A549 (cell line): ENCODE results near the gene MFN1. TPM values are rescaled to one million over a fixed set of nuclear protein-coding genes. Genes with fewer than 3 reads are reported as not detected.

Experiments used
- ATAC-seq, 2 experiments: fragments of 200-7000 bp in 1 of 2; fragments of >200 bp in 1 of 2; cut with Nextera tagmentation in 1 of 2; cut with Tn5 transposase in 1 of 2; 3 replicates each; pipeline versions ENCODE4 v1.8.0 to v1.9.1; 2018 to 2020; ENCODE audit warnings: mild to moderate bottlenecking in 1 of 2, moderate library complexity in 1 of 2
- CTCF ChIA-PET: fragments of 300-600 bp; sonication (Branson Sonifier 250); formaldehyde crosslinking; extraction: SDS; loops from one replicate; lab custom pipeline; 2021; ENCODE audit warnings: antibody characterized with exemption, inconsistent platforms; lab: Yijun Ruan, JAX
- POLR2A ChIA-PET: fragments of 350-600 bp; formaldehyde crosslinking; extraction: SDS; loops from one replicate; lab custom pipeline; 2021; ENCODE audit warnings: antibody characterized with exemption, inconsistent platforms; lab: Yijun Ruan, JAX
- DNase-seq, 2 experiments: peaks; one replicate each; pipeline versions ENCODE4 v3.0.0 to v3.0.0-alpha.2; 2011 to 2016; ENCODE audit warnings: low read depth in 1 of 2, low spot score in 1 of 2
- FAIRE-seq: peaks from 2 replicates; lab custom pipeline; 2011; peaks lifted over from hg19 to GRCh38; lab: Jason Lieb, UNC
- H3K27ac ChIP-seq, 2 experiments: fragments of >200 bp; sonication (Bioruptor Twin); formaldehyde crosslinking; 3 replicates each; pipeline ENCODE4 v1.5.1; 2016 to 2017
- H3K4me1 ChIP-seq: fragments of >200 bp; sonication (Bioruptor Twin); formaldehyde crosslinking; 3 replicates; pipeline ENCODE4 v1.6.1; 2016
- H3K4me2 ChIP-seq: fragments of >200 bp; sonication (Bioruptor Twin); formaldehyde crosslinking; 3 replicates; pipeline ENCODE4 v1.6.1; 2016
- H3K4me3 ChIP-seq: fragments of >200 bp; sonication (Bioruptor Twin); formaldehyde crosslinking; 3 replicates; pipeline ENCODE4 v1.5.1; 2016
- H3K9me3 ChIP-seq: fragments of >200 bp; sonication (Bioruptor Twin); formaldehyde crosslinking; 3 replicates; pipeline ENCODE4 v1.6.1; 2016
- BCL3 ChIP-seq: fragments of >200 bp; sonication (Bioruptor Twin); formaldehyde crosslinking; IDR thresholded peaks from 3 replicates; pipeline ENCODE4 v1.6.1; 2016
- CTCF ChIP-seq: fragments of >200 bp; sonication (Bioruptor Twin); formaldehyde crosslinking; IDR thresholded peaks from 3 replicates; pipeline ENCODE4 v1.5.1; 2016
- FOSL2 ChIP-seq, 2 experiments: fragments of 450-650 bp in 1 of 2; fragments of >200 bp in 1 of 2; sonication (Bioruptor Twin) in 1 of 2; formaldehyde crosslinking; IDR thresholded peaks; 2 replicates each; pipeline versions ENCODE4 v1.5.0 to v1.6.1; 2016 to 2020; ENCODE audit warnings: mild to moderate bottlenecking in 1 of 2, moderate library complexity in 1 of 2
- HOXB13 ChIP-seq: fragments of 250-450 bp; sonication (Bioruptor Pico); IDR thresholded peaks from 2 replicates; pipeline ENCODE4 v1.5.0; 2020; ENCODE audit warnings: low read depth, mild to moderate bottlenecking, moderate library complexity
- HOXB5 ChIP-seq: fragments of 250-450 bp; sonication (Bioruptor Pico); IDR thresholded peaks from 2 replicates; pipeline ENCODE4 v1.5.0; 2020; ENCODE audit warnings: mild to moderate bottlenecking, moderate library complexity
- JUNB ChIP-seq: fragments of >200 bp; sonication (Bioruptor Twin); formaldehyde crosslinking; IDR thresholded peaks from 2 replicates; pipeline ENCODE4 v1.6.1; 2016
- MAFK ChIP-seq: fragments of 450-650 bp; IDR thresholded peaks from 2 replicates; pipeline ENCODE4 v1.6.1; 2014; ENCODE audit not compliant: partially characterized antibody
- MAZ ChIP-seq: fragments of 150-350 bp; IDR thresholded peaks from 2 replicates; pipeline ENCODE4 v1.6.1; 2014; ENCODE audit warnings: antibody characterized with exemption, low read depth, low read length, borderline replicate concordance
- PHF8 ChIP-seq: fragments of 200-600 bp; sonication (generic); IDR thresholded peaks from 2 replicates; pipeline ENCODE4 v1.6.1; 2016; ENCODE audit warnings: low read depth, mild to moderate bottlenecking, antibody characterized with exemption, moderate library complexity, borderline replicate concordance
- RAD21 ChIP-seq, 2 experiments: fragments of >200 bp in 1 of 2; sonication (Bioruptor Twin) in 1 of 2; formaldehyde crosslinking in 1 of 2; IDR thresholded peaks in 1 of 2; conservative IDR thresholded peaks in 1 of 2; 2 replicates in 1 of 2; 3 replicates in 1 of 2; pipeline ENCODE4 v1.6.1; 2012 to 2018; ENCODE audit warnings: inconsistent platforms in 1 of 2
- RARB ChIP-seq: fragments of 250-450 bp; sonication (Bioruptor Pico); IDR thresholded peaks from 2 replicates; pipeline ENCODE4 v1.8.0; 2021; ENCODE audit warnings: mild to moderate bottlenecking, moderate library complexity
- SREBF2 ChIP-seq: fragments of 450-650 bp; IDR thresholded peaks from 2 replicates; pipeline ENCODE4 v1.6.1; 2014; ENCODE audit warnings: mild to moderate bottlenecking, moderate library complexity
- TFCP2L1 ChIP-seq: fragments of 250-450 bp; sonication (Bioruptor Pico); IDR thresholded peaks from 2 replicates; pipeline ENCODE4 v1.5.0; 2021; ENCODE audit warnings: mild to moderate bottlenecking
- ZFP36 ChIP-seq: fragments of 450-650 bp; IDR thresholded peaks from 2 replicates; pipeline ENCODE4 v1.6.1; 2014; ENCODE audit warnings: borderline replicate concordance; ENCODE audit not compliant: partially characterized antibody
- WGBS: methylation state at CpG from one replicate; pipeline ENCODE4 v1.1.6; 2017; ENCODE audit errors: missing lambda C conversion rate; 5-methylcytosine and 5-hydroxymethylcytosine counted together
- polyA plus RNA-seq, 4 experiments: library from polyadenylated mRNA; depleted of rRNA in 3 of 4; stranded (reverse); fragments of >200 nt; fragmentation: RNase III in 1 of 4; extraction: RNeasy Plus Mini Kit Qiagen cat#74134 plus additional on column Dnase treatment in 1 of 4; gene quantifications; 2 replicates in 3 of 4; 3 replicates in 1 of 4; pipeline ENCODE4 v1.2.3, GENCODE V29; 2011 to 2017
- TF ChIP-seq, protein P1 (sequence below): fragments of 150-350 bp; IDR thresholded peaks from 2 replicates; pipeline ENCODE4 v1.6.1; 2014; ENCODE audit warnings: low read depth, mild to moderate bottlenecking, low read length
- TF ChIP-seq, protein P2 (sequence below): fragments of 250-450 bp; sonication (Bioruptor Pico); IDR thresholded peaks from 2 replicates; pipeline ENCODE4 v1.5.0; 2020; ENCODE audit warnings: low read depth, mild to moderate bottlenecking, moderate library complexity
- TF ChIP-seq, protein P3 (sequence below): IDR thresholded peaks from 2 replicates; pipeline ENCODE4 v1.6.1; 2012
- TF ChIP-seq, protein P4 (sequence below): IDR thresholded peaks from 2 replicates; pipeline ENCODE4 v1.6.1; 2012

MFN1 gene
- polyA plus RNA-seq, 2 of the 4 experiments (the other 2 are of a cell fraction): 21.9 to 51.2 TPM

GRCh38 chr3:179333084-179333483, 14.4 kb upstream of the MFN1 start:
- Histone ChIP-seq H3K9me3 (no peaks in the 10 kb centered on the region), H3K4me1 (no peaks in the 10 kb centered on the region), H3K4me2 (no peak overlapping the region)
- no peak for ATAC-seq
- CTCF ChIA-PET: no interaction called here
- FAIRE-seq: no peak
- DNase-seq: no peak
- POLR2A ChIA-PET: no interaction called here
- peak; percentile 49 for TF ChIP-seq MAFK
- no peak for TF ChIP-seq HOXB13
- TF ChIP-seq, all 56 proteins: peak for 1
- 97% methylated on average over 2 of the region's 2 CpGs for WGBS
- no peak overlapping the region for H3K27ac ChIP-seq
- no peak overlapping the region for H3K4me3 ChIP-seq

DNA sequence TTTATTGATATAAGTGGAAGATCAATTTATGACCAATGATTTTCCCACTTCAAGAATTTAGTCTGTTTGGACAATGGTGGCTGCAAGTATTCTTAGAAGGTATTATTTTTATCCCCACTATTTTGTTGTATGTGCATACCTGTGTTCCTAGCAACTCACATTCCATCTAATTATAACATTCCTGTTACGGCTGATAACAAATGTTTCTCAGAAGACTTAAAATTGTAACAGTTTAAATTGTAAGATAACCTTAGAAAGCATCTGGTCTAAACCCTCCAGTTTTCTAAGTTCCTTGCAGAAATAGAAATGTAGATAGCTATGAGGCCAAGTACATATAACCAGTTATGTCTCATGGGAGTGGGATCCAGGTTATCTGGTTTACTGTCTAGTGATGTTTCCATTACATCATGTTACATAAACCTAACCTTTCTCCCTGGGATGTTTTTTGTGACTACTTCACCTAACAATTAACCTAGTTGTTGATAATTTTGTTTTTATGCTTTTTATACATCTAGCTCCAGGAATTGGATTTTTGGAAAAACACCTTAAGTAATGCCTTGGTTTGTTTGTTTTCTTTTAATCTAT, 11.1 kb upstream of the MFN1 start:
- WGBS: 88% methylated on average over 1 of the region's 1 CpG
- FAIRE-seq (no peak), DNase-seq (no peak), ATAC-seq (no peak)
- CTCF ChIA-PET: interaction anchor here (0.6 kb wide), 3 partner anchors 9 to 38 kb away, joined by 3 to 6 read pairs (median 4); no protein-coding TSS in a partner anchor
- no peak overlapping the region for H3K4me3 ChIP-seq
- H3K4me1 ChIP-seq: no peaks in the 10 kb centered on the region
- TF ChIP-seq CTCF (no peak), FOSL2 (IDR thresholded peaks at IDR 0.05) (no peak), FOSL2 (CRISPR knock-in tag; IDR thresholded peaks at IDR 0.05) (no peak), HOXB13 (no peak), RAD21 (conservative IDR thresholded peaks at IDR 0.05 in 1 of 2, IDR thresholded peaks at IDR 0.05 in 1 of 2) (no peak), PHF8 (no peak), SREBF2 (no peak), JUNB (no peak), TFCP2L1 (no peak), ZFP36 (no peak), RARB (CRISPR knock-in tag) (no peak), BCL3 (no peak)
- TF ChIP-seq, protein P1, sequence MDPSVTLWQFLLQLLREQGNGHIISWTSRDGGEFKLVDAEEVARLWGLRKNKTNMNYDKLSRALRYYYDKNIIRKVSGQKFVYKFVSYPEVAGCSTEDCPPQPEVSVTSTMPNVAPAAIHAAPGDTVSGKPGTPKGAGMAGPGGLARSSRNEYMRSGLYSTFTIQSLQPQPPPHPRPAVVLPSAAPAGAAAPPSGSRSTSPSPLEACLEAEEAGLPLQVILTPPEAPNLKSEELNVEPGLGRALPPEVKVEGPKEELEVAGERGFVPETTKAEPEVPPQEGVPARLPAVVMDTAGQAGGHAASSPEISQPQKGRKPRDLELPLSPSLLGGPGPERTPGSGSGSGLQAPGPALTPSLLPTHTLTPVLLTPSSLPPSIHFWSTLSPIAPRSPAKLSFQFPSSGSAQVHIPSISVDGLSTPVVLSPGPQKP: no peak
- TF ChIP-seq, protein P2, sequence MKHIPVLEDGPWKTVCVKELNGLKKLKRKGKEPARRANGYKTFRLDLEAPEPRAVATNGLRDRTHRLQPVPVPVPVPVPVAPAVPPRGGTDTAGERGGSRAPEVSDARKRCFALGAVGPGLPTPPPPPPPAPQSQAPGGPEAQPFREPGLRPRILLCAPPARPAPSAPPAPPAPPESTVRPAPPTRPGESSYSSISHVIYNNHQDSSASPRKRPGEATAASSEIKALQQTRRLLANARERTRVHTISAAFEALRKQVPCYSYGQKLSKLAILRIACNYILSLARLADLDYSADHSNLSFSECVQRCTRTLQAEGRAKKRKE (CRISPR knock-in tag): no peak
- H3K27ac ChIP-seq: no peak overlapping the region
- H3K9me3 ChIP-seq: no peaks in the 10 kb centered on the region
- H3K4me2 ChIP-seq: no peak overlapping the region
- POLR2A ChIA-PET: no interaction called here

GRCh38 chr3:179348325-179349013, 960 bp downstream of the MFN1 start:
- POLR2A ChIA-PET: no interaction called here
- FAIRE-seq (no peak), ATAC-seq (no peak), DNase-seq (no peak)
- peak overlapping the region; percentile 82 for H3K4me3 ChIP-seq
- H3K4me2 ChIP-seq: peak overlapping the region; percentile 91
- no peak for TF ChIP-seq RARB (CRISPR knock-in tag)
- no peak for TF ChIP-seq HOXB5
- TF ChIP-seq, protein P3, sequence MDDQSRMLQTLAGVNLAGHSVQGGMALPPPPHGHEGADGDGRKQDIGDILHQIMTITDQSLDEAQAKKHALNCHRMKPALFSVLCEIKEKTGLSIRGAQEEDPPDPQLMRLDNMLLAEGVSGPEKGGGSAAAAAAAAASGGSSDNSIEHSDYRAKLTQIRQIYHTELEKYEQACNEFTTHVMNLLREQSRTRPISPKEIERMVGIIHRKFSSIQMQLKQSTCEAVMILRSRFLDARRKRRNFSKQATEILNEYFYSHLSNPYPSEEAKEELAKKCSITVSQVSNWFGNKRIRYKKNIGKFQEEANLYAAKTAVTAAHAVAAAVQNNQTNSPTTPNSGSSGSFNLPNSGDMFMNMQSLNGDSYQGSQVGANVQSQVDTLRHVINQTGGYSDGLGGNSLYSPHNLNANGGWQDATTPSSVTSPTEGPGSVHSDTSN: no peak
- TF ChIP-seq, protein P4, sequence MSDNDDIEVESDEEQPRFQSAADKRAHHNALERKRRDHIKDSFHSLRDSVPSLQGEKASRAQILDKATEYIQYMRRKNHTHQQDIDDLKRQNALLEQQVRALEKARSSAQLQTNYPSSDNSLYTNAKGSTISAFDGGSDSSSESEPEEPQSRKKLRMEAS: no peak
- TF ChIP-seq MAZ: no peak
- H3K4me1 ChIP-seq: peaks cover 11% of the 10 kb centered on the region; the same call in 2 of the 3 replicates
- CTCF ChIA-PET: no interaction called here
- H3K27ac ChIP-seq: peak overlapping the region; percentile 73 to 93
- WGBS: 28% methylated on average over 5 of the region's 5 CpGs
- no peaks in the 10 kb centered on the region for H3K9me3 ChIP-seq
